Glutamatergic neuron (in vitro differentiated cells): ENCODE measurements around the gene RAB14. TPM values are rescaled to one million over a fixed set of nuclear protein-coding genes. Genes with fewer than 3 reads are reported as not detected.

Experiments
- DNase-seq: peaks from one replicate; pipeline ENCODE4 v3.0.0; 2022
- H3K27ac Mint-ChIP-seq: one replicate; pipeline ENCODE4 v1.8.0; 2020; ENCODE audit warnings: mild to moderate bottlenecking, mixed read lengths, inconsistent platforms; ENCODE audit not compliant: unreplicated experiment
- H3K27me3 Mint-ChIP-seq: one replicate; pipeline ENCODE4 v1.8.0; 2020; ENCODE audit warnings: mild to moderate bottlenecking, moderate library complexity, mixed read lengths, inconsistent platforms; ENCODE audit not compliant: unreplicated experiment
- H3K36me3 Mint-ChIP-seq: one replicate; pipeline ENCODE4 v1.8.0; 2020; ENCODE audit warnings: mild to moderate bottlenecking, mixed read lengths, inconsistent platforms; ENCODE audit not compliant: unreplicated experiment
- H3K4me1 Mint-ChIP-seq: one replicate; pipeline ENCODE4 v1.8.0; 2020; ENCODE audit warnings: mild to moderate bottlenecking, low read depth, mixed read lengths, inconsistent platforms; ENCODE audit not compliant: unreplicated experiment
- H3K4me3 Mint-ChIP-seq: one replicate; pipeline ENCODE4 v1.8.0; 2020; ENCODE audit warnings: mild to moderate bottlenecking, mixed read lengths, inconsistent platforms; ENCODE audit not compliant: unreplicated experiment
- H3K9me3 Mint-ChIP-seq: one replicate; pipeline ENCODE4 v1.8.0; 2020; ENCODE audit warnings: mild to moderate bottlenecking, moderate library complexity, mixed read lengths, inconsistent platforms; ENCODE audit not compliant: unreplicated experiment
- total RNA-seq: library from RNA; stranded (reverse); fragmentation: NEBNext Ultra II Directional; extraction: Animal tissue kit (Norgen Biotek cat#: 25700); gene quantifications from one replicate; pipeline ENCODE4 v1.2.1, GENCODE V29; 2021; ENCODE audit not compliant: unreplicated experiment
- TF ChIP-seq, protein P1 (sequence below): fragments of 200-600 bp; sonication (generic); IDR thresholded peaks from one replicate; pipeline ENCODE4 v1.5.0; 2021; ENCODE audit not compliant: partially characterized antibody, unreplicated experiment

The RAB14 gene
- total RNA-seq, 1 donor from 2014 or later, result 50.7 TPM

GRCh38 chr9:121189006-121189405 lies 12.7 kb downstream of the RAB14 start:
- DNase-seq, result no peak
- H3K27ac Mint-ChIP-seq, result no peak overlapping the region
- TF ChIP-seq, protein P1, sequence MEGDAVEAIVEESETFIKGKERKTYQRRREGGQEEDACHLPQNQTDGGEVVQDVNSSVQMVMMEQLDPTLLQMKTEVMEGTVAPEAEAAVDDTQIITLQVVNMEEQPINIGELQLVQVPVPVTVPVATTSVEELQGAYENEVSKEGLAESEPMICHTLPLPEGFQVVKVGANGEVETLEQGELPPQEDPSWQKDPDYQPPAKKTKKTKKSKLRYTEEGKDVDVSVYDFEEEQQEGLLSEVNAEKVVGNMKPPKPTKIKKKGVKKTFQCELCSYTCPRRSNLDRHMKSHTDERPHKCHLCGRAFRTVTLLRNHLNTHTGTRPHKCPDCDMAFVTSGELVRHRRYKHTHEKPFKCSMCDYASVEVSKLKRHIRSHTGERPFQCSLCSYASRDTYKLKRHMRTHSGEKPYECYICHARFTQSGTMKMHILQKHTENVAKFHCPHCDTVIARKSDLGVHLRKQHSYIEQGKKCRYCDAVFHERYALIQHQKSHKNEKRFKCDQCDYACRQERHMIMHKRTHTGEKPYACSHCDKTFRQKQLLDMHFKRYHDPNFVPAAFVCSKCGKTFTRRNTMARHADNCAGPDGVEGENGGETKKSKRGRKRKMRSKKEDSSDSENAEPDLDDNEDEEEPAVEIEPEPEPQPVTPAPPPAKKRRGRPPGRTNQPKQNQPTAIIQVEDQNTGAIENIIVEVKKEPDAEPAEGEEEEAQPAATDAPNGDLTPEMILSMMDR, result no peak
- peaks cover 2% of the 10 kb centered on the region for H3K4me1 Mint-ChIP-seq
- no peaks in the 10 kb centered on the region for H3K36me3 Mint-ChIP-seq
- H3K27me3 Mint-ChIP-seq, result no peaks in the 10 kb centered on the region
- H3K4me3 Mint-ChIP-seq, result no peak overlapping the region
- no peaks in the 10 kb centered on the region for H3K9me3 Mint-ChIP-seq

GRCh38 chr9:121187636-121188305 lies 13.9 kb downstream of the RAB14 start:
- Mint-ChIP-seq H3K4me1 (peaks cover 2% of the 10 kb centered on the region), H3K36me3 (no peaks in the 10 kb centered on the region), H3K27ac (no peak overlapping the region), H3K9me3 (no peaks in the 10 kb centered on the region), H3K27me3 (no peaks in the 10 kb centered on the region), H3K4me3 (no peak overlapping the region)
- TF ChIP-seq, protein P1, result no peak
- DNase-seq, result no peak

DNA sequence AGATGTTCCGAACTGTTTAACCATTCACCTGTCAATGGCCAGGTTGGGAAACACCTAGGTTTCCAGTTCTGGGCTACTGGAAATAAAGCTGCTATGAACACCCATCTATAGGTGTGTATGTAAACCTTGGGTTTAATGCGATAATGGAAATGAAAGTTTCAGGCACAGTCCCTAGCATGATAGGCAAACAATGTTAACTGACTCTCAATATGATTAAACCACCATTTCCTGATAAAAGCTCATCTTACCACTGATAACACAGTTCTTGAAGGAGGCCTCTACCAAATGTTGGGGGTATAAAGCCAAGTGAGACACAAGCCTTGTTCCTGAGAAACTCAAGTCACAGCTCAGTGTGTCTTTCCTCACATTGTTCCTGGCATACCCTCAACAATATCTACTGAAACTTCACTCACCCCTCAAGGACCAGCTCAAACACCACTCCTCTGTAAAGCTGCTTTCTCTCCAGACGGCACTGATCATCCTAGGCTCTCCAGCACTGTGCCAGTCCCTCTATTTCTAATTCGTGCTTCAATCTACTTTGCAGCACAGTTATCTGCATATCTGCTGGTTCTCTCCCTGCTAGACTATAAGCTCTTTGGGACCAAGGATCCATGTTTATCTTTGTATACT lies 15.8 kb downstream of the RAB14 start:
- Mint-ChIP-seq H3K4me3 (no peak overlapping the region), H3K27me3 (no peaks in the 10 kb centered on the region), H3K27ac (no peak overlapping the region), H3K4me1 (peaks cover 2% of the 10 kb centered on the region), H3K9me3 (no peaks in the 10 kb centered on the region), H3K36me3 (peaks cover 5% of the 10 kb centered on the region)
- TF ChIP-seq, protein P1, result no peak
- DNase-seq, result no peak

GRCh38 chr9:121185178-121185745 lies 16.4 kb downstream of the RAB14 start:
- TF ChIP-seq, protein P1, result no peak
- Mint-ChIP-seq H3K9me3 (no peaks in the 10 kb centered on the region), H3K36me3 (peaks cover 6% of the 10 kb centered on the region), H3K27me3 (no peaks in the 10 kb centered on the region), H3K4me1 (peaks cover 2% of the 10 kb centered on the region), H3K27ac (no peak overlapping the region), H3K4me3 (no peak overlapping the region)
- DNase-seq, result no peak

DNA sequence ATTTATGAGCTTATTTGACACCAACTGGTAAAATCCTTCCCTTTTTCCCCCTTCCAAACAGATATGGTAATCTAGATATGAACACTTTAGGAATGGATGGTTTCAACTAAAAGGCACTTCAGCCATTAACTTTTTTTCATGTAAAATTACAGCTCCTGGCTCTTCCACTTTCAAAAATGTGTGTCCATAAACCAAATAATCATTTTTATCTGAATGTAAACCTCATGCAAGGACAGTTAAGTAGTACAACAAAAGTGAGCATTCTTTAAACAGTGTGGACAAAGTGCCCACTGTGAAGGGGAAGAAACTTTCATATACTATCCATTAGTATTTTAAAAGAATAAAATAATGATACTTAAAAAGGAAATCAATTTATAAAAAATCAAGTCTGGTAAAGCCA lies 17.2 kb downstream of the RAB14 start:
- Mint-ChIP-seq H3K36me3 (peaks cover 6% of the 10 kb centered on the region), H3K4me1 (no peaks in the 10 kb centered on the region), H3K27ac (no peak overlapping the region), H3K4me3 (no peak overlapping the region), H3K9me3 (no peaks in the 10 kb centered on the region), H3K27me3 (no peaks in the 10 kb centered on the region)
- TF ChIP-seq, protein P1, result no peak
- DNase-seq, result no peak
